Esophagus squamous epithelium (tissue), 5 donors: ENCODE data around the gene PTGDR. TPM values are rescaled to one million over a fixed set of nuclear protein-coding genes. Genes with fewer than 3 reads are reported as not detected.

Experiments
- DNase-seq: peaks from one replicate; lab custom pipeline; 2025; lab: John Stamatoyannopoulos, UW
- H3K27ac ChIP-seq, 4 donors: fragments of 200-600 bp; sonication (generic); one replicate each; pipeline ENCODE4 v1.5.1; 2016 to 2019; ENCODE audit warnings: mild to moderate bottlenecking in 1 of 4
- H3K27me3 ChIP-seq, 4 donors: fragments of 200-600 bp; sonication (generic); 1 replicate in 3 of 4; 2 replicates in 1 of 4; pipeline versions ENCODE4 v1.5.1 to v1.6.0; 2017 to 2021; ENCODE audit warnings: antibody characterized with exemption in 1 of 4
- H3K36me3 ChIP-seq, 3 donors: fragments of 200-600 bp; sonication (generic); one replicate each; pipeline ENCODE4 v1.5.1; 2016 to 2019
- H3K4me1 ChIP-seq, 3 donors: fragments of 200-600 bp; sonication (generic); one replicate each; pipeline ENCODE4 v1.5.1; 2017 to 2019
- H3K4me3 ChIP-seq, 4 donors: fragments of 200-600 bp; sonication (generic); 1 replicate in 3 of 4; 2 replicates in 1 of 4; pipeline ENCODE4 v1.5.1; 2016 to 2019; ENCODE audit warnings: mild to moderate bottlenecking in 2 of 4, moderate library complexity in 1 of 4
- H3K9me3 ChIP-seq, 3 donors: fragments of 200-600 bp; sonication (generic); one replicate each; pipeline ENCODE4 v1.5.1; 2016 to 2019
- CTCF ChIP-seq, 6 experiments: fragments of 450-650 bp in 4 of 6; fragments of 200-600 bp in 2 of 6; sonication (generic) in 2 of 6; IDR thresholded peaks; one replicate each; pipeline ENCODE4 v1.5.1; 2016 to 2019; ENCODE audit warnings: antibody characterized with exemption in 6 of 6, mild to moderate bottlenecking in 4 of 6, moderate library complexity in 4 of 6
- POLR2A ChIP-seq, 4 donors: fragments of 450-650 bp; IDR thresholded peaks; one replicate each; pipeline ENCODE4 v1.6.1; 2017; ENCODE audit warnings: antibody characterized with exemption in 4 of 4, mild to moderate bottlenecking in 4 of 4, moderate library complexity in 3 of 4
- WGBS, 2 donors: methylation state at CpG; one replicate each; pipeline ENCODE4 v1.1.5; 2018; 5-methylcytosine and 5-hydroxymethylcytosine counted together
- intact Hi-C: fragments of 100-400 bp; cut with DNase I; formaldehyde crosslinking; loops from one replicate; pipeline ENCODE4 v1.15.0; 2022
- total RNA-seq, 4 donors: library from RNA; depleted of rRNA; stranded (reverse); fragments of >200 nt; gene quantifications; one replicate each; pipeline ENCODE4 v1.1.0, GENCODE V29; 2016
- donor health status: DM: yes; HTN: yes; CAD: no.

The PTGDR gene
- total RNA-seq, 4 donors from 2014 or later, result 0.57 TPM; not detected in 3

- intact Hi-C loops, result no loop called here
- no peak for DNase-seq
- WGBS, 2 donors, result 42 to 46% methylated on average over 7 of the region's 7 CpGs
- TF ChIP-seq POLR2A (IDR thresholded peaks at IDR 0.05), result no peak
- TF ChIP-seq CTCF (IDR thresholded peaks at IDR 0.05), result no peak
- Histone ChIP-seq H3K4me1 (no peaks in the 10 kb centered on the region), H3K4me3 (no peak overlapping the region), H3K27ac (no peak overlapping the region), H3K27me3 (no peaks in the 10 kb centered on the region), H3K9me3 (no peaks in the 10 kb centered on the region), H3K36me3 (no peaks in the 10 kb centered on the region)
Observed at GRCh38 chr14:52227619-52228222, 39.8 kb upstream of the PTGDR start.

- Histone ChIP-seq H3K9me3 (no peaks in the 10 kb centered on the region), H3K27me3 (no peaks in the 10 kb centered on the region), H3K4me3 (no peak overlapping the region), H3K4me1 (no peaks in the 10 kb centered on the region), H3K36me3 (no peaks in the 10 kb centered on the region), H3K27ac (no peak overlapping the region)
- WGBS, 2 donors, result 38 to 45% methylated on average over 2 of the region's 2 CpGs
- intact Hi-C loops, result no loop called here
- DNase-seq, result no peak
- TF ChIP-seq POLR2A (IDR thresholded peaks at IDR 0.05), result no peak
- TF ChIP-seq CTCF (IDR thresholded peaks at IDR 0.05), result no peak
Observed at GRCh38 chr14:52233693-52234092, 33.8 kb upstream of the PTGDR start.

- TF ChIP-seq POLR2A (IDR thresholded peaks at IDR 0.05) (no peak), CTCF (IDR thresholded peaks at IDR 0.05) (no peak)
- no peak for DNase-seq
- no peaks in the 10 kb centered on the region for H3K4me1 ChIP-seq
- no peaks in the 10 kb centered on the region for H3K27me3 ChIP-seq
- H3K36me3 ChIP-seq, result no peaks in the 10 kb centered on the region
- intact Hi-C loops, result no loop called here
- 57 to 65% methylated on average over 2 of the region's 2 CpGs for WGBS, 2 donors
- H3K27ac ChIP-seq, result no peak overlapping the region
- H3K4me3 ChIP-seq, result no peak overlapping the region
- H3K9me3 ChIP-seq, result no peaks in the 10 kb centered on the region
Observed at GRCh38 chr14:52235434-52235833, 32.1 kb upstream of the PTGDR start.

- intact Hi-C loops, result no loop called here
- no peak for DNase-seq
- Histone ChIP-seq H3K27me3 (no peaks in the 10 kb centered on the region), H3K36me3 (no peaks in the 10 kb centered on the region), H3K27ac (no peak overlapping the region), H3K4me1 (no peaks in the 10 kb centered on the region), H3K9me3 (no peaks in the 10 kb centered on the region), H3K4me3 (no peak overlapping the region)
- TF ChIP-seq CTCF (IDR thresholded peaks at IDR 0.05) (no peak), POLR2A (IDR thresholded peaks at IDR 0.05) (no peak)
- 60 to 64% methylated on average over 7 of the region's 7 CpGs for WGBS, 2 donors
Observed at GRCh38 chr14:52235866-52236510, 31.5 kb upstream of the PTGDR start.

GRCh38 chr14:52238682-52239081 is 28.8 kb upstream of the PTGDR start:
- no peaks in the 10 kb centered on the region for H3K27me3 ChIP-seq
- H3K4me1 ChIP-seq, result no peaks in the 10 kb centered on the region
- DNase-seq, result no peak
- H3K27ac ChIP-seq, result no peak overlapping the region
- intact Hi-C loops, result no loop called here
- H3K9me3 ChIP-seq, result no peaks in the 10 kb centered on the region
- 50 to 67% methylated on average over 1 of the region's 1 CpG for WGBS, 2 donors
- H3K36me3 ChIP-seq, result no peaks in the 10 kb centered on the region
- H3K4me3 ChIP-seq, result no peak overlapping the region
- TF ChIP-seq CTCF (IDR thresholded peaks at IDR 0.05), result no peak
- TF ChIP-seq POLR2A (IDR thresholded peaks at IDR 0.05), result no peak
